HG02678 (cell line): Measurements from ENCODE around the gene TAS2R60.
A peak's percentile ranks its signal among the peaks of the same experiment; 100 is the strongest.
"Not testable (repeated sequence)": the region's sequence is repeated elsewhere in the genome, so short reads cannot be mapped to it uniquely, and the experiment has no call there.

Experiments used
- ATAC-seq: cut with Tn5 transposase; IDR thresholded peaks from one replicate; pipeline ENCODE4 v1.9.1; 2021; ENCODE audit warnings: mild to moderate bottlenecking, moderate library complexity; ENCODE audit not compliant: unreplicated experiment

Gene TAS2R60

GRCh38 chr7:143410521-143411004 lies 32.7 kb upstream of the TAS2R60 start:
- ATAC-seq = no peak

DNA sequence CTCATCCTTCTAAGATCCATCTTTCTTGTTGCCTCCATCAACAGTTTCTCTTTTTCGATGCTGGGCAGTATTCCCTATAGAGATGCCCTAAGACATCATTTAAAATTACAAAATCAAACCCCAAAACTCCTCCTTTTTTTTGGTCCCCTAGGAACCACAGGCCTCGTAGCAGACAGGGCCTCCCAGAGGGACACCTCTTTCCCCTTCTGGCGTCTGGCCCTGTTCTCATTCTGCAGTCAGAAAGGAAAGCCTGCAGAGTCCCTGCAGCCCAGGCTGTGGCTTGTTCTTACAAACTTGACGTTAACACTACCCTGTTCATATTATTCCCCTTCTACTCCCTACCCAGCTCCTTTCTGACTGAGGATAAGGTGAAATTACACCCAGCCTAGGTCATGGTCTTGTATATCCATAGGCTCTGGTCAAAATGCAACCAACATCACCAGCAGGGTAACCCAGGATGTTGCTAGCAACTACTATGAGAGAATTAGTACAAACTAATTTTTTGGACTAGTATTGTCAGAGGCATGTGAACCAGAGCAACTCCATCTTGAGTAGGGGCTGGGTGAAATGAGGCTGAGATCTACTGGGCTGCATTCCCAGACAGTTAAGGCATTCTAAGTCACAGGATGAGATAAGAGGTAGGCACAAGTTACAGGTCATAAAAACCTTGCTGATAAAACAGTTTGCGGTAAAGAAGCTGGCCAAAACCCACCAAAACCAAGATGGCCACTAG lies 31.1 kb upstream of the TAS2R60 start:
- no peak for ATAC-seq

DNA sequence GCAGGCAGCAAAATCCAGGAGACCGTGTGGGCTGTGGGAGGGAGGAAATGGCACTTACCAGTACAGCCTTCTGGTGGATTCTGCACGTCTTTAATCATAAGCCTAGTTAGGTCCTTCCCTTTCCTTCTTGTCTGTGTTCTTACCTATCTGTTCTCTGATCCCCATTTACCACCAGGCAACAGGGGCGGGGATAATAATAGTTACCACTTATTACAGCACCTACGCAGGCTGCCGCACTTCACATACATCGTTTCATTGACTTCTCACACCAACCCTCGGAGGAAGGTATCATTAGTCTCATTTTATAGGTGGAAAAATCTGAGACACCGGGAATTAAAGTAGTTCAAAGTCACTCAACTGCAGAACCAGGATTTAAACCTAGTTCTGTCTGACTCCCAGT lies 30.1 kb upstream of the TAS2R60 start:
- no peak for ATAC-seq

DNA sequence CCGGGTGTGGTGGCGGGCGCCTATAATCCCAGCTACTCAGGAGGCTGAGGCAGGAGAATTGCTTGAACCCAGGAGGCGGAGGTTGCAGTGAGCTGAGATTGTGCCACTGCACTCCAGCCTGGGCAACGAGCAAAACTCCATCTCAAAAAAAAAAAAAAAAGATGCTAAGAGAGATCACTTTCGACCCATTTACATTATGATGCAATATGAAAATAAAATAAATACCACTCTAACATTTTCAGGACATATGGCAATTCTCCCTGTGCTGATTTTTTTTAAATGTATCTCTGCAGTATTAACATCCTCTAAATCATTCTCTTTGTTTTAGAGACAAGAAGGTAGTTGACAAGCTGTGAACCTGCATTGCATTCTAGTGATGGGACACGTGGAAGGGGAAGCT lies 28.0 kb upstream of the TAS2R60 start:
- ATAC-seq = not testable (repeated sequence)

DNA sequence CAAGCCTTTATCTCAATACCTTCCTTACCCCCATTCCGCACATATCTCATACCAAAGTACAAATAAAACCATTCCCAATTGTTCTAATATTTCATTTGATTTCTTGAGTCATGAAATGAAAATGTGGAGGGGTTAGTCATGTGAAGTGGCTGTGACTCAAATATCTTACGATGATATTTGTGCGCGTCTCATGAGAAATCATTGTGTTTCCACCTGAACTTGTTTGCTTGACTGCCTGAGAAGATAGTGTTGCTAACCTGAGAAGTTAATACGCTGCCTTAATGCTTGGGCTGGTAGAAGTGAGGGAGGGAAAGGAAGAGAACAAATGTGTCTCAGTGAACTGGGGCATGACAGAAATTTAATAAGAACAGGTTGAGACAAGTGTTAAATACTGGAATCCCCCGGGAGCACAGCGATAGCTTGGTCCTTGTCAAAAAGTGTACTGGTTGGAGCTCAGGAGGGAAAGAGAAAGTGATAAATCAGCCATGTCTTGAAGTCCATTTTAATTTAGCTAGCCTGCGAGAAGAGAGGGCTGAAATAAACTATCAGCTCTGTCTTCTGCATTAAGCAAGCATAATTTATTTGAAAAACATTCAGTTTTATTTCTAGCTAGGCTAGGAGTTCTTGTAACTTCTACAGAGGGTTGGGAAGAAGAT lies 27.4 kb upstream of the TAS2R60 start:
- ATAC-seq = no peak

DNA sequence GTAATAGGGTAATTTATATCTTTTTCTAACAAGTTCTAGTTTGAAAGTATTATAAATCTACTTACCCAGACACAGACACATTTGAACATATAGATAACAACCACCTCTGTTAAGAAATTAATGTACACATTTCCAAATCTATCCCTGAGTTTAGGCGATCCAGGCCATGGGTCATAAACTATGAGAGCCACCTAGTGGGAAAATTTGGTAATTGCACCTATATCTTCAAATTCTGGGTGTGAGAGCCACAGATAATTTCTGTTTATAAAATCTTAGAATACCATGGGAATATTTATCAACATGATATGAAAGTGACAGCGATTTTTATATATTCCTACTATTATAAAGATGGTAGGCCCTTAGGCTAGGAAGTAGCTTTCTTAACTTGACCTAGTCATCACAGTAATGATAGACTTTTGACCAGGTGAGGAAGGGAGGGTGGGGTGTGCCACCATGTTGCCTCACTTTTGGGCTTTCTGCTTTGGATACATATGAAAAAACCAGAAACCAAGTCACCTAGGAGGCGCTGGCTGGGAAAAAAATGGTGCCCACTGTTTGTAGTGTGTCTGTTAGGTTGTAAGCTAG lies 26.6 kb upstream of the TAS2R60 start:
- peak; percentile 62 for ATAC-seq

GRCh38 chr7:143417734-143418383 lies 25.4 kb upstream of the TAS2R60 start:
- no peak for ATAC-seq

DNA sequence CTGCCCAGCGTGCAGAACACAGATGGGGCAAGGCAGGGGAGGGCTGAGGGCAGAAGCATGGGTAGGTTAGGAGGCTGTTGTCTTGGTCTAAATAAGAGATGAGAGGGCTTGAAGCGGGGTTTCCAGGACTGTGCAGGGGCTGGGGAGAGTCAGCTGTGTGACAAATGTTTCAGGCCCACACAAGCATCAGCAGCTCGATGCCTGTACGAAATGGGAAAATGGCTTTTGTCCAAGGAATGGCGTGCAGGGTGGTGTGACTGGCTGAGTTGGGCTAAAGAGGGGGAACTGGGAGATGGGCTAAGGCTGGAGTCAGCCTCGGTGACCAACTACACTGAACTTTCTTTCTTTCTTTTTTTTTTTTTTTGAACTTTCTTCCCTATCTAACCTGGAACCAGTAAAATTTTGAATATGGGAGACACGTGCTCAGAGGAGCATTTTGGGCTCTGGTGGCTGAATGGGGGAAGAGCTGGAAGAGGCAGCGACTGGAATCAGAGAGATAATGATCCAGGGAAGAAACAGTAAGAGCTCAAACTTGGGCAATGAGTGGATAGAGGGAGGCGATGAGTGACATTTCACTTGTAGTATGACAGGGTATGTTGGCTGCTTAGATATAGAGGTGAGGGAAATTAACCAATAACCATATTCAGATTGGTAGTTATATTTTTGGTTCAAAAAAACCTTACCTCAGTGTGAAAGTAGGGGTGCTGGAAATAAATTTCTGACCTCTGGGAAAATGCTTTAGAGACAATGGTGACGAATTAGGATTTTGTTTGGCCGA lies 24.4 kb upstream of the TAS2R60 start:
- no peak for ATAC-seq

- no peak for ATAC-seq
Measured at GRCh38 chr7:143419880-143420279, 23.4 kb upstream of the TAS2R60 start.

DNA sequence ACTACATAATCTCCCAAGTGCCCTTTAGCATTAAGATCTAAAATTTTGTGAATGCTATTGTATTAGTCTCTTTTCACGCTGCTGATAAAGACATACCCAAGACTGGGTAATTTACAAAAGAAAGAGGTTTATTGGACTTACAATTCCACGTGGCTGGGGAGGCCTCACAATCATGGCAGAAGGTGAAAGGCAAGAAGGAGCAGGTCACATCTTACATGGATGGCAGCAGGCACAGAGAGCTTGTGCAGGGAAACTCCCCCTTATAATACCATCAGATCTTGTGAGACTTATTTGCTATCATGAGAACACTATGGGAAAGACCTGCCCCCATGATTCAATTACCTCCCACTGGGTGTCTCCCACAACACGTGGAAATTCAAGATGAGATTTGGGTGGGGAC lies 22.6 kb upstream of the TAS2R60 start:
- ATAC-seq = not testable (repeated sequence)

DNA sequence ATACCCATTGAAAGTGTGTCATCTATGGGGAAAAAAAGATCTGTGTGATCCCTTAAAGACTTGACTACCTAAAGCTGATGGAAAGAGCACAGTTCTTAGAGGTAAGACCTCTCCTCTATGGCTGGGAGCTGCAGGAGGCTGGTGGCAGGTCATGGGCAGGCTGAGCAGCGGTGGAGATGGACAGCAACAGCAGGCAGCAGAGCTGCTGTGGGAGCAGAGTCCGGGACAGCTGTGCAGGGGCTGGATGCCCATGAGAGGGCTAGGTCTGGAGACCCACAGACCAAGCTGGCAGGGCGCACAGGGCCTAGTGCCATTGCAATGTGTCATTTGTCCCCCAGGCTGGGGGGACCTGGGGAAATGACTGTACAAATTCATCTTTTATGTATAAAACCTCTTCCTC lies 21.2 kb upstream of the TAS2R60 start:
- no peak for ATAC-seq

DNA sequence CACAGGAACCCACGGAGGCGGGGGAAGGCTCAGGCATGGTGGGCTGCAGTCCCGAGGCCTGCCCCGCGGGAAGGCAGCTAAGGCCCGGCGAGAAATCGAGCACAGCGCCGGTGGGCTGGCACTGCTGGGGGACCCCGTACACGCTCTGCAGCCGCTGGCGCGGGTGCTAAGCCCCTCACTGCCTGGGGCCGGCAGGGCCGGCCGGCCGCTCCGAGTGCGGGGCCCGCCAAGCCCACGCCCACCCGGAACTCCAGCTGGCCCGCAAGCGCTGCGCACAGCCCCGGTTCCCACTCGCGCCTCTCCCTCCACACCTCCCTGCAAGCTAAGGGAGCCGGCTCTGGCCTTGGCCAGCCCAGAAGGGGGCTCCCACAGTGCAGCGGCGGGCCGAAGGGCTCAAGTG lies 18.8 kb upstream of the TAS2R60 start:
- ATAC-seq = not testable (repeated sequence)

GRCh38 chr7:143426479-143427142 lies 16.6 kb upstream of the TAS2R60 start:
- ATAC-seq = no peak

GRCh38 chr7:143429770-143430698 lies 13.2 kb upstream of the TAS2R60 start:
- no peak for ATAC-seq

GRCh38 chr7:143431109-143431508 lies 12.1 kb upstream of the TAS2R60 start:
- ATAC-seq = no peak

- ATAC-seq = no peak
Measured at GRCh38 chr7:143433759-143434158, 9.5 kb upstream of the TAS2R60 start.

DNA sequence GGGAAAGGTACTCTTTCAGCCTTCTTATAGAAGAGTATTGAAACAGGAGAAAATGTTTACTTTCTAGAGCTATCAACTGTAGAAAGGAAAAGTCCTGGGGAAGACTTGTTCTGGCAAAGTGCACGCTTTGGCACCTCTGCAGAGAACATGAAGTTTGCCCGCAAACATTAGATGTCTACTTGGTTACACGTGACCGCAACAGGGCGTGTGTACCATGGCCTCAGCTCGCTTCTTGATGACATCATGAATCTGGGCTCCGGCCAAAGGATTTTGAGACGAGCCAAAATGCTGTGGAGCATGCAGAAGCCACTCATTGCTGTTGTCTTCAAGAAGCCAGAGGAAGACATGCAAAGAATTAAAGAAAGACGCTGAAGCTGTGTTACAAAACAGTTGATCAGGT lies 8.6 kb upstream of the TAS2R60 start:
- ATAC-seq = no peak

DNA sequence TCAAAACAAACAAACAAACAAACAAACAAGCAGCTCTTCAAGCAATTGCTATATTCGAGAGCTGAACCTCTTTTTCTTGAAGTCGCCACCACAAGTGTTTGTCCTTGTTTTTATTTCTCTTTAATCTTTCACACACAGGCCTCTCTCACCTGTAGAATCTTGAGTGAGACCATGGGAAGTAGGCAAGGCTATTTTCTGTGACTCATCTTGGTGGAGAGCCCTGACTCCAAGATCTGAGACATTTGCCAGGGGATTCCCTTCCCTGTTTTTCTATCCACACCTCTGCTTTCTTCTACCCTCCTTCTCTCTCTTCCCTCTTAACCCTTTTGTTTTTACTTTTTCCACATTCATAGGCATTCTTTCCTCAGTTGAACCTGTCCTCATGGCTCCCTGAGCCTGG lies 8.0 kb upstream of the TAS2R60 start:
- no peak for ATAC-seq

DNA sequence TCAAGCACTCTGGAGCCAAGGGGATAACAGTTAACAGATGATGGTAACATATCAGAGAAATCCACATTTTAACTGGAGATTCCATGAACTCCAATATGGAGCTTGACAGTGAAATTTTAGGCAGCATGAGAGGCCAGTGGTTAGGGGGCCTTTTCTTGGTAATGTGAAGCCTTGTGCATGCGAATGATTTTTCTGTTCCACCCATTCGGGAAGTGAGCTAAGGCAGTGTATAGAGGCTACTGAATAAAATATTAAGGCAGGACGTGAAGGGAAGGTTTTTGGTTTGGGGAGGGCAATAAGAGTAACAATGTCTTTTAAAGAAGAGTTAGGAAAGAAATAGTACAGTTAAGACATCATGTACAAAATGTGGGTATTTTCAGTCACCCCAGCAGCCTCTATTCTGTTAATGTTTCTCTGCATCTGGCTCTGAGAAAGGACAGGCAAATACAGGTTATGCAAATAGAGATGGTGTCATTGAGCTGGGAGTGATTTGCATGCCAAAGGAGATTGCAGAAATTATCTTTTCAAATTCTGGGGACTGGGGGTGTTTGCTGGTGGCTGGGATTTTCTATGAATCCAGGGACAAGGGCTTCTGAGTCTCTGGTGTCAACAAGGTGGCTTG lies 6.8 kb upstream of the TAS2R60 start:
- peak; percentile 85 for ATAC-seq
